ENCODE results near the gene FLNB.

FLNB gene

DNA sequence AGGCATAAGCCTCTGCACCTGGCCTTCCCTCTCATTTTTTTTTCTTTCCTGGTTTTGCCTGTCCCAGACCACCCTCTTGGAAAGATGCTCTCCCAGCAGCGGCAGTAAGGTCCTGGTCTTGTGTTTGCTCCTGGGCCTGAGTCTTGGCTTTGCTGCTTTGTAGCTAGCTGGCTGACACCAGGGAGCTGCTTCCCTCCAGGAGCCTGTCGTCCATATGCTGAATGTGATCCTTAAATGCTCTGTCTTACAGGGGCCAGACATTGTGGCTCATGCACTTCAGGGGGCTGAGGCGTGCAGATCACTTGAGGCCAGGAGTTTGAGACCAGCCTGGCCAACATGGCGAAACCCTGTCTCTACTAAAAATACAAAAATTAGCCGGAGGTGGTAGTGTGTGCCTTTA lies 17.2 kb downstream of the FLNB start:
- DNase-seq (ENCODE audit: low read depth): no peak
- H3K4me3 ChIP-seq (ENCODE audit: low read depth, low read length): no peak overlapping the region

DNA sequence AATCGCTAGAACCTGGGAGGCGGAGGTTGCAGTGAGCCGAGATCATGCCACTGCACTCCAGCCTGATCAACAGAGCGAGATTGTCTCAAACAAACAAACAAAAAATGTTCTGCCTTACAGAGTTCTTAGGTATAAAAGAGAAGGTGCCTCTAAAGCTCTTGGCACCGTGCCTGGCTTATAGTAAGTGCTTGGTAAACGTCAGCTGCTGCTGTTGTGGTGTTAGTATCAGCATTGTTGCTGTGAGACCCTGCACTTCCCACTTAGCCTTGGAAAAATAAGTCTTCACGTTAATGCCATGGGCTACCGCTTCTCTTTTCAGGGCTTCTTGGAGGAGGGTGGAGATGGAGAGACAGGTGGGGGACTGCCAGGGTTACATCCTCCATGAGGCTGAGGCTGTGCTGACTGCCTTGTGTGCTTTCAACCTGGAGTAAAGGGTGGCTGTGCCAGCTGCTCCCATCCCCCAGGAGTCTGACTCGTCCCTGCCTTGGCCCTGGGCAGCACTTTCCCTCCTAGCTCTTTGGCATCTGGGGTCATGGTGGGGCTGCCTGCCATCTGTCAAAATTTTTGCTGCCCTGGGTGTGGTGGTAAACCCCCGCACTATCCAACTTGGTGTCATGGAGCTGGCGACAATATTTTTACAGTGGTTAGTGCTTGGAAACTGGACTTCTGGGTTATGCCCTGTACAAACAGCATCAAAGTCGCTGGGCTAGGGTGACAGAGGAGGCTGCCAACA lies 17.8 kb downstream of the FLNB start:
- DNase-seq (ENCODE audit: low read depth): no peak
- H3K4me3 ChIP-seq (ENCODE audit: low read depth, low read length): no peak overlapping the region

DNA sequence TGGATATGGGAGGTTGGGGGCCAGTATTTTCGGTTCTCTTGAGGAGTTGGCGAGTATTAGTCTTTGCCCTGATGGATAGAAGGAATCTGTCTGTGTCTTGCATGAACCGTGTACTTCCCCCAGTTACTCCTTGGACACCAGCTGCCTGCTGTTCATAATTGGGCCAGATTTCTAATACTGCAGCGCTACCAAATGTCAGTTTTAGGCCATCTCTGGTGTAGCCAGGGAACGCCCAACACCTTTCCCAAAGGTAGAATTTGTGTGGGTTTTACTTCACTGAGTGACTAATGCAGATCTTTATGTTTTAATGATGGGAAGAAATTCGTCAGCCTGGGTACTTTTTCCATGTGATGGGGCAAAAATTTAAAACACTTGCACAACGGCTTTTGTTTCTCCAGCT lies 18.4 kb downstream of the FLNB start:
- H3K4me3 ChIP-seq (ENCODE audit: low read depth, low read length): no peak overlapping the region
- no peak for DNase-seq (ENCODE audit: low read depth)

DNA sequence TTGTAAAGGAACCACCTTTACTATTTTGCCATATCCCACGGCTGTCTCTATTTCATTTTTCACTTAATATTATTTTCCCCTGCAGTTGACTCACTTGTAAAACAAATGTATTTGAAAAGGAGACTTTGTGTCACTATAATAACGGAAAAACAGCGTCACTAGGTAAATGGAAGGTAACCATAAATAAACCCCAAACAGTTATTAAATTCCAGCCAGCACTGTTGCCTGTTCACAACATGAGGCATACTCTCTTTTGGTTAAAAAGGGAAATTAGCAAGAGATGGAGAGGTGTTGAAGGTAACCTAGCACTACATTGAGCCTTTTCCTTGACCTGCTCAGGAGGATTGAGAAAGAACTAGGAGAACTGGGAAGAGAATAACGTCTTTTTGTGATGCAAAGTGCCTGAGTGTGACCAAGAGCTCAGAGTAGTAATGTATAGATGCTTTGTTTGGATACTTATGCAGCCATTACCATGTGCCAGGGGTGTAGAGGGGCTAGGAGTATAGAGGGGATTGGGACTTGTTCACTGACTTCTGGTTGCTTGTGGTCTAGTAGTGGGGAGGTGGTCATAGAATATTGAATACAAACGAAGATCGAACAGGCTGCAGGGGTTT lies 19.6 kb downstream of the FLNB start:
- no peak overlapping the region for H3K4me3 ChIP-seq (ENCODE audit: low read depth, low read length)
- no peak for DNase-seq (ENCODE audit: low read depth)

DNA sequence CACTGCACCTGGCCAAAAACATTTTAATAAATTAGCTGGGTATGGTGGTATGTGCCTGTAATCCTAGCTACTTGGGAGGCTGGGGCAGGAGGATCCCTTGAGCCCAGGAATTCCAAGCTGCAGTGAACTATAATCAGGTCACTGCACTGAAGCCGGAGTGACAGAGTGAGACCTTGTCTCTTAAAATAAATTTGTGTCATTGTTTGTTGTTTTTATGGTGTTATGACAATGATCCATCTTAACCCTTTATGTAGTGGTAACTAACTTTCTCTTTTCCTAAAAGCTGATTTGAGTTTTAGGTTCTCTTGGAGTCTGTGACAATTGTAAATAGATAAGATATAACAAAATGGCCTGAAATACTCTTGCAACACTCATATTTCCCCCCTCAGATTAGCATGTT lies 20.7 kb downstream of the FLNB start:
- no peak for DNase-seq (ENCODE audit: low read depth)
- H3K4me3 ChIP-seq (ENCODE audit: low read depth, low read length): no peak overlapping the region

DNA sequence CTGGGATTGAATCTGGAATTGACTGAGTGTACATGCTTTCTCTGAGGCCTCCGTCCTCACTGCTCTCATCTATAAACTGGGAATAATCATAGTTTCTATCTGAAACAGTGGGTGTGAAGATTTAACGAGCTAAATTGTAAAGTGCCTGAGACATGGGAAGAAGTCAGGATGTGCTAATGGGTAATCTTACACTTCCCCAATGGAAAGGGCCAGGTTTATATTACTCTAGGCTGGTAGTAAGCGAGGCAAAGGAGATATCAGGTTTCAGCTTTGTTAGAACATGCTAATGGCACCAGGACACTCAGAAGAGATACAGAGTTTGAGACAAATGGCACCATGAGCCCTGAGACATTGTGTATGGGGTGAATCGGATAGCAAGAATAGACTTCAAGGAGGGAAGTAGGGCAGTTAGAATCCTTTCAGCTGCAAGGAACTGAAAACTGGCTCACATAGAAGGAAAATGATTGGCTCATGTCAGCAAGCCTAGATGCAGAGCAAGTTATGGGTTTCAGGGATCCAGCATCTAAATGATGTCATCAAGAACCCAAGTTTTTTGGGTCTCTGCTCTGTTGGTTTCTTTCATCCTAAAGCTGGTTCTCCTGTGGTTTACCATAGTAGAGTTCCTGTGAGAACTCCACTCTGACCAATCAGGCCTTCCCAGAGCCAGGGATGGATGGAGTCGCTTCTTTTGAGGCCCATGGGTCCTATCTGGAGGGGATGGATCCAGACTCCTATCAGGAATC lies 21.8 kb downstream of the FLNB start:
- DNase-seq (ENCODE audit: low read depth): no peak
- H3K4me3 ChIP-seq (ENCODE audit: low read depth, low read length): no peak overlapping the region

DNA sequence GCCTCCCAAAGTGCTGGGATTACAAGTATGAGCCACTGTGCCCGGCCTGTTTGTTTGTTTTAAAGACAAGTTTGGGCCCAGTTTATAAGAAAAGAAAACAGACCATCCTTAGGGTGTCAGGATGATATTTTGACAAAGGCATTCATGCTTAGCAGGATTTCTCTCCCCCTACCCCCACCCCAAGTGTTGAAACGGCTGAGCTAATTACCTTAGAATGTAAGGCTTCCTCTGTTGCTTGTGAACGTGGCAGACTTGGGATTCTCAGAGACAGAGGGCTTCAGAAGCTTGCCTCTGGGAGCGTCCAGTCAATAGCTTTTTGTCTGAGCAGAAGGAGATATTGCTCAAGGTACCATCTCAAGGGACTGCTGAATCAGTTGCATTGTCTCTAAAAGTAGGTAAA lies 24.0 kb downstream of the FLNB start:
- peak; percentile 92 for DNase-seq (ENCODE audit: low read depth)
- H3K4me3 ChIP-seq (ENCODE audit: low read depth, low read length): no peak overlapping the region

DNA sequence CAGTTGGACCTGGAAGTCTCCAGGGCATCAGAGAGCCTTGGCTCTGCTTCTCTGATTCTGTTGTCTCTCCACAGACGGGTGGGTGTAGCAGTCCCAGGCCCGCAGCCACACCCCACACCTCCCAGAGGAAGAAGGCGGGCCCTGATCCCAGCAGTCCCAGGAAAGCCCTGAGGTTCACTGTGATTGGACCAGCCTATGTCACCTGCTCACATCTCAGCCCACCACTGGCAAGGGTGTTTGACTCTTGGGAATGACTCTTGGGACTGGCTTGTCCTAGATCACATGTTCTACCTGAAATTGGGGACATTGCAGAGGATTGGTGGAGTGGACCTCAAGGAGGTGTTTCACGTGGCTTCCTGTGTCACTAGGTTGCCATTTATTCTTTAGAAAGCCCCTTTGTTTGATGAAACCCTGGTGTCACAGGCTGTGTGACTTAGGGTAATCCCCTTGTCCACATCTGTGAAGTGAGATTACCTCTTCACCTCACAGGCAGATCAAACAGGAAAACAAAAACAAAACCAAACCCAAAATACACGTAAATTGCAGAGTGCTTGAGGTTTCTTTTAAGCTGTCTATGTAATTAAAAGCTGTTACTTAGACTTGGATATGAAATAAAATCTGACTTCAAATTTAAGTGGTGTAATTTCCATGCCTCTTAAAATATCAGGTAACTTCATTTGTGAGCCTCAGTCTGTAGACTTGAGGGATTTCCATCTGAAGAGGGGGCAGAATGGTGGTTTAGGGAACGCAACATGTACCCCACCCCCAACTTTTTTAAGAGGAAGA lies 26.7 kb downstream of the FLNB start:
- DNase-seq (ENCODE audit: low read depth): no peak
- no peak overlapping the region for H3K4me3 ChIP-seq (ENCODE audit: low read depth, low read length)

DNA sequence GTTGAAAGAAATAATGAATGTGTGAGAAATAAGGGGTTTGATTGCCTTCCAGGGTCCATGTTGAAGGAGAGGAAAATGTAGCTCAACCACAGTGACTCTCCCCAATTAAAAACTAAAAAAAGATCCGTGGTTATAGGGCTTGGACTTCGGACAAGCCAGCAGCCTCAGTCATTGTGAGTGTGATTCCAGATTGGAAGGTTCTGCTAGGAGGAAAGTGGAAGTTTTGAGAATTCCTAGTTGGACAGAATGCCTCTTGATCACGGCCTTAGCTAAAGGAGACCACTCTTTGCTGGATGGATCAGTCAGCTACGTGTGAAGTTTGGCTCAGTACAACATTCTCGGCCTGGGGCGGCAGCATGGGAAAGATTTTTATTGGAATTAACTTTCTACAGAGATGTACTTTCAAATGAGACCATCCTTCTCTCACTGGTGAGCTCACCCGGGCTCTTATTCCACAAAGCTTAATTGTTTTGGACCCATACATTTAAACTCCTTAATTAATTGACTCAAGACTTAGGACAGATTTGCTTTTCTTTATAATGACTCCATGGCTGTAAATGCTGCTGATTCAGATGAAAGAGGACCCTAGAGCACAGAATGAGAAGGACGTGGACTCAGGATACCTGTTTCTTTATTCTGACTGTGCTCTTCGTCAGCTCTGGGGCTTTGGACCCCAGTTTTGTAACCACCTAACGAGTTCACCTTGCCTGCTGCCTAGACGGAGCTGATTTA lies 27.5 kb downstream of the FLNB start:
- no peak for DNase-seq (ENCODE audit: low read depth)
- H3K4me3 ChIP-seq (ENCODE audit: low read depth, low read length): no peak overlapping the region

DNA sequence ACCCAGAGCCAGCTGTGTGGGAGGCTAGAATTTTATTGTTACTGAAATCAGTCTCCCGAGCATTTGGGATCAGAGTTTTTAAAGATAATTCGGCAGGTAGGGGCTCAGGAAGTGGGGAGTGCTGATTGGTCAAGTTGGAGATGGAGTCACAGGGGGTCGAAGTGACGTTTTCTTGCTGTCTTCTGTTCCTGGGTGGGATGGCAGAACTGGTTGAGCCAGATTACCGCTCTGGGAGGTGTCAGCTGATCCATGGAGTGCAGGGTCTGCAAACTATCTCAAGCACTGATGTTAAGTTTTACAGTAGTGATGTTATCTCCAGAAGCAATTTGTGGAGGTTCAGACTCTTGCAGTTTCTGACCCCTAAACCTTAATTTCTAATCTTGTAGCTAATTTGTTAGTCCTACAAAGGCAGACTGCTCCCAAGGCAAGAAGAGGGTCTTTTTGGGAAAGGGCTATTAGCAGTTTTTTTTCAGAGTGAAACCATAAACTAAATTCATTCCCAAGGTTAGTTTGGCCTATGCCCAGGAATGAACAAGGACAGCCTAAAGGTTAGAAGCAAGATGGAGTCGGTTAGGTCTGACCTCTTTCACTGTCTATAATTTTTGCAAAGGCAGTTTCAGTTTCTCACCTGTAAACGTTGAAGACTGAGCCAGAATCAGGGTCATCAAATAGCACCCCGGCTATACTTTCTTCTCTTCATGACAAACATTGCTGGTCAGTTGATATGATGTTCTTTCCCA lies 28.2 kb downstream of the FLNB start:
- DNase-seq (ENCODE audit: low read depth): no peak
- no peak overlapping the region for H3K4me3 ChIP-seq (ENCODE audit: low read depth, low read length)

DNA sequence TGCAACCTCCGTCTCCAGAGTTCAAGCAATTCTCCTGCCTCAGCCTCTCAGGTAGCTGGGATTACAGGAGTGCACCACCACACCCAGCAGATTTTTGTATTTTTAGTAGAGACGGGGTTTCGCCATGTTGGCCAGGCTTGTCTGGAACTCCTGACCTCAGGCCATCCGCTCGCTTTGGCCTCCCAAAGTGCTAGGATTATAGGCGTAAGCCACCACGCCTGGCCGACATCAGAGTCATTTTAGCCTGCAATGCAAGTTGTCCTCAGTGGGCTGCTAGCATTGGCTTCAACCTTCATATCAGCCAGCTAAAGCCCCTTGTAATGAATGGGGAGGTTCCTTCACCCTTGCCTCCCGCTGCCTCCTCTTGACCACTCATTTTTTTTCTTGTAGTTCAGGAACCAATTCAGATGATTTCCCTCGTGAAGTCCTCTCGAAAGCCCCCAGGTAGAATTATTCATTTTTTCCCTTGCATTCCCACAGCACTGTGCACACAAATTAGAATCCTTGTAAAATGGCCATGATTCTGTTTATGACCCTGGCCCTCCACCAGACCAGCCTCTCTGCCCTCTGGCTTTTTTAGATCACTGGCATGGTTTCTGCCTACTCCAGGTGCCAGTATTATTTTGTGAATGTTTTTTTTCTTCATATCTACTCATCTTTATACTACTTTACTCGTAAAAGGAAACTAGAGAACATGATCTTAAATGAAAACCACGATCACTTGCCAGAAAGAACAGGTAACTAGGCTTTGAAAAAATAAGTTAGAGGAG lies 29.1 kb downstream of the FLNB start:
- DNase-seq (ENCODE audit: low read depth): no peak
- H3K4me3 ChIP-seq (ENCODE audit: low read depth, low read length): no peak overlapping the region

DNA sequence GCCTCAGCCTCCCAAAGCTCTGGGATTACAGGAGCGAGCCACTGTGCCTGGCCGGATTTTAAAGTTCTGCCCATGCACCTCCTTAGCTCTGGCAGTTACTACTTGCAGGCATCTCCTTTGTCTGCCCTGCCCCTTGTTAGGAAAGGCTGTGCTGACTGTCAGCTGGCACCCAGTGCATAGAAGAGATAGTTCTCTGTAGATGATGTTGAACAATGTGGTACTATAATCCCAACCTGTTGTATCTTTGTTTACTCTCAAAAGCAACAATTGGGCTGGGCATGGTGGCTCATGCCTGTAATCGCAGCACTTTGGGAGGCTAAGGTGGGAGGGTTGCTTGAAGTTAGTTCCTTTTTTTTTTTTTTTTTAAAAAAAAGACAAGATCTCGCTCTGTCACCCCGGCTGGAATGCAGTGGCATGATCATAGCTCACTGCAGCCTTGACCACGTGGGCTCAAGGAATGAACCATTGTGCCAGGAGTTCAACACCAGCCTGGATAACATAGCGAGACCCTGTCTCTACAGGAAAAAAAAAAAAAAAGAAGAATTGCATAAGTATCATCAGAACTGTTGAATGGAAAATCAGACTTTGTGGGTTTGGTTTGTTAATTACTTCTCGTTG lies 30.6 kb downstream of the FLNB start:
- no peak overlapping the region for H3K4me3 ChIP-seq (ENCODE audit: low read depth, low read length)
- no peak for DNase-seq (ENCODE audit: low read depth)

DNA sequence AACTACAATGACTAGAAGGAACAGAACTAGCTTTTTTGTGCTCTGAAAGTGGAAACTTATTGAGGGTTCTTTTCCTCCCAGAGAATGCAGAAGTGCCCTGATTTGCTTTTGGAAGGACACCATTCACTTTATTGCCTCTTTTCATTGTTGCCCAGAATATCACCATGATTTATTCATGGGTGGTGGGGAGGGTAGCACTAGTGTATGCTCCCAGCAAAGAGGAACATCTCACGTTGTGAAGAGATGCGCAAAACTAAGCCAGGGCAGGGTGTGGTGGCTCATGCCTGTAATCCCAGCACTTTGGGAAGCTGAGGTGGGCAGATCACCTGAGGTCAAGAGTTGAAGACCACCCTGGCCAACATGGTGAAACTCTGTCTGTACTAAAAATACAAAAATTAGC lies 31.4 kb downstream of the FLNB start:
- no peak overlapping the region for H3K4me3 ChIP-seq (ENCODE audit: low read depth, low read length)
- no peak for DNase-seq (ENCODE audit: low read depth)

DNA sequence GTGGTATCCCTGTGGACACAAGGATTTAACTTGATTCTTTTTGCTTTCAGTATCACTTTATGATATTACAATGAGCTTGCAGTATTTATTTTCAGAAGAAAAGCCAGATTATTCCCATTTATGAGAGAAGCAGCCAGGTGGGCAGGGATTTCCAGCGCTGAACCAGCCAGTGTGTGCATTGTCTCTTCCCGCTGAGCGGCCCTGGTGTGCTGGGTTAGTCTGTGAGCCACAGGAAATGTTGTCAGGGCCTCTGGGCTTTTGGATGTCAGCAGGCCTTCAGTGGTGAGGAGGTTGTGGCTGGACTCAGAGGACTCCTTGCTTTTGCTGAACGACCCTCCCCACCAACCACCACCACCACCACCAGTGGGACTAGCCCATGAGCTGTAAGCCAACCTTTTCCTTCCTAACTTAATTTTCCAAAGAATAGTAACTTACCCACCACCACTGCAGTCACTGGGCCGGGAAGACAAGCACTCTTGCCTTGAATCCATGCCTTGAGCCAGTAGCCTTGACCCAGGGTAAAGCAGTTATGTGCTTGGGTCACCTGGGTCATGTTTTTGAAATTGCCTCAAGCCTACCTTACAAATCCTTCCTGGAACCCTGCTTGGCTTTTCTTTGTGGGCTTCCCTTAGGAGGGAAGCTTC lies 33.1 kb downstream of the FLNB start:
- no peak overlapping the region for H3K4me3 ChIP-seq (ENCODE audit: low read depth, low read length)
- no peak for DNase-seq (ENCODE audit: low read depth)

DNA sequence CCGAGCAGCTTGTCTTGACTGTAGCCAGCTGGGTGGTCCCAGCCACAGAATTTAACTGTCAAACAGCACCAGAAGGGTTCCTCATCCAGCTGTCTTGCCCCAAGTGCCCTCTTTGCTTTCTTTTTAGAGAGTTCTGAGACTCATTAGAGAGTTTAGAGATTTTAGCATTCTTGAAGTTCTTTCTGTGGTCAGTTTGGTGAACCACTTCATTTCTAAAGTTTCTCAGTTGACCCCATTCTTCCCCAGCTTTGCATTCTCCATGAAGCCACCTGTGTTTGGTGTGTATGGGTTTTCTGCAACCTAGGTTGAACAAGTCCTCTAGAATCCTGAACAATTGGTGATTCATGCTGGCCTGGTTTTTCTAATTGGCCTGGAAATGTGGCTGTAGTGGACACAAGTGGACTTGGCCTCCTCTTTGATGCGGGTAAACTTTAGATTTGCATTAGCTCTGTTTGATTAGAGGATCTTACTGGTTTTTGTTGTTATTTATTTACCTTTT lies 33.7 kb downstream of the FLNB start:
- no peak overlapping the region for H3K4me3 ChIP-seq (ENCODE audit: low read depth, low read length)
- DNase-seq (ENCODE audit: low read depth): peak; percentile 67

DNA sequence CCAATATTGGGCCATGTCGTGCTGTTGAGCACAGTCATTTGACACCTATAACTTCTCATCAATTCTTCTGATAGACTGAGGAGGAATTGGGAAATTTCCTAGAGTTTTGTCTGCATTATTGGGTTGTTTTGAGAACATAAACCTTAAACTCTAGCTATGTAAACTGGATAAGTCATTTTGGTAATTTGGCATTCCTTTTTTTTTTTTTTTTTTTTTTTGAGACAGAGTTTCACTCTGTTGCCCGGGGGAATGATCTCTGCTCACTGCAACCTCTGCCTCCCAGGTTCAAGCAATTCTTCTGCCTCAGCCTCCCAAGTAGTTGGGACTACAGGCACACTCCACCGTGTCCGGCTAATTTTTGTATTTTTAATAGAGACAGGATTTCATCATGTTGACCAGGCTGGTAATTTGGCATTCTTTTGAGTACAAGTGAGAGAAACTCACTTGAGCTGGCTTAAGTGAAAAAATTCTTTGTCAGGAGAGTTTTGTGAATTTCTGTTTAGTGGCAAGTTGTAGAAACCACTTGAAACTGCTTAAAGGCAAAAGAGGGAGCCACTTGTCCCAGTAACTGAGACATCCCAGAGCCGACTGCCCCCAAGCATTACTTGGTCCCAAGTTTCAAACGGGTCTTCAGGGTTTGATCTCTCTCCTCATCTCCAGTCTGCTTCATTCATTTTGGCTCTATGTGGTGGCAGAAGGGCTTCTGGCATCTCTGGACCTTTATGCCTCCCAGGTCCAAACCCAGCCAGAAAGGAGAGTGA lies 34.9 kb downstream of the FLNB start:
- no peak overlapping the region for H3K4me3 ChIP-seq (ENCODE audit: low read depth, low read length)
- DNase-seq (ENCODE audit: low read depth): no peak

Measured in skeletal muscle cell (primary cell).